HG02571 (cell line): ENCODE results near the gene AGRN.
"Not testable (repeated sequence)": the region's sequence is repeated elsewhere in the genome, so short reads cannot be mapped to it uniquely, and the experiment has no call there.

Source experiments
- ATAC-seq: cut with Tn5 transposase; IDR thresholded peaks from one replicate; pipeline ENCODE4 v1.9.1; 2021; ENCODE audit warnings: mild to moderate bottlenecking, moderate library complexity; ENCODE audit not compliant: unreplicated experiment

AGRN gene

DNA sequence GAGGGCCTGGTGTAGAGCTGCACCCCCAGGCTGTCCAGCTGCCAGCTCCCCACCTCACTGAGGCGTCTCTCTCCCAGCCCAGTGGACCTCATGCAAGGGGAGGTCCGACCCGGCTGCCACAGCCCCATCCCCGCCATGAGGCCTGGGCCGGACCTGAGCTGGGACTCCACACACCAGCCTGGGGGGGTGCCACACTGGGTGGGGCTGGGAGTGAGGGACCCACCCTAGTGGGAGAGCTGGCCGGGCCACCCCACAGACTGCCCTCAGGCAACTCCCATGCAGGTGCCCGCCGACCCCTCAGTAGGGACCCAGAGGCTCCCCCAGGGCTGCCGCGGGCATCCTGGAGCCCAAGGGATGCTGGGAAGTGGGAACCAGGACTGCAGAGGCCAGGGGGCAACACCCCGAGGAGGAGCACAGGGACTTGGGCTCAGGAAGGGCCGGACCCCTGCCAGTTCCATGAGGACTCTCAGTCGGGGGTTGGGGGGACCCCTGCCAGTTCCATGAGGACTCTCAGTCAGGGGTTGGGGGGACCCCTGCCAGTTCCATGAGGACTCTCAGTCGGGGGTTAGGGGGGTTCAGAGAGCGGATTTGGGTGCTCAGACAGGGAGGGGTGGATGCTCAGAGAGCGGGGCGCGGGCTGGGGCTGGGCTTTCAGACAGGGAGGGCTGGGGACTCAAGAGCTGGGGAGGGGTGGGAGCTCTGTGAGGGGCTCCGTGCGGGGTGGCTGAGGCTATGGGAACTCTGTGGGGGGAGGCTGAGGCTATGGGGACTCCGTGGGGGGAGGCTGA lies 55.4 kb downstream of the AGRN start:
- no peak for ATAC-seq

DNA sequence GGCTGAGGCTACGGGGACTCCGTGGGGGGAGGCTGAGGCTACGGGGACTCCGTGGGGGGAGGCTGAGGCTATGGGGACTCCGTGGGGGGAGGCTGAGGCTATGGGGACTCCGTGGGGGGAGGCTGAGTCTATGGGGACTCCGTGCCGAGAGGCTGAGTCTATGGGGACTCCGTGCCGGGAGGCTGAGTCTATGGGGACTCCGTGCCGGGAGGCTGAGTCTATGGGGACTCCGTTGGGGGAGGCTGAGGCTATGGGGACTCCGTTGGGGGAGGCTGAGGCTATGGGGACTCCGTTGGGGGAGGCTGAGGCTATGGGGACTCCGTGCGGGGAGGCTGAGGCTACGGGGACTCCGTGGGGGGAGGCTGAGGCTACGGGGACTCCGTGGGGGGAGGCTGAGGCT lies 57.5 kb downstream of the AGRN start:
- ATAC-seq, result not testable (repeated sequence)

DNA sequence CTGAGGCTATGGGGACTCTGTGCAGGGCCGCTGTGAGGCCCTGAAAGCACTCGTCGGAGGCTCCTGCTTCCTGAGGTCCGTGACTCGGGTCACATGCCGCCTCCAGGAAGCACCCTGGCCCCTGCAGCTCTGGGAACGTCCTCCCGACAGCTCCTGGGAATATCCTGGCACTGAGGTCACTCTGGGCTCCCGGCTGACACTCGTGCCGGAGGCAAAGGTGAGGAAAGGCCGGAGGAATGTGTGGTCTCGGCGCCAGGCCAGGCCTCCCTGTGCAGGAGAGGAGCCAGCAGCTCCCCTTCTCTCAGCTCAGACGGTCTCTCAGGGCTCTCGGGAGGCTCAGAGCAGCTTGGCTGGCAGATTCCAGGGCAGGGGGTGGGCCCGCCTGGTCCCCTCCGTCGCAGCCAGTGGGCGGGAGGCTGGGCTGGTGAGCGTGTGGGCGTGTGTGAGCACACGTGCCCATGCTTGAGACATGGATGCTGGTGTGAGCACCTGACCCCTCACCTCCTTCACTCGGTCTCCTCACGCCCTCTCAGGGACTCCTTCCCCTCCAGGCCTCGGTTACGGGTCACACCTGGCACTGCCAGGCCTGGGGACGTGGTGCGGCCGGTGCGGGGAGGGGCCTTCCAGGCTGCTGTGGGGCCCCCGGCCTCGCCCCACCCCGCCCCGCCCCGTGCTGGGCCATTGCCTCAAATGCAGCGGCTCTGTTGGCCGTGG lies 59.6 kb downstream of the AGRN start:
- ATAC-seq, result no peak

DNA sequence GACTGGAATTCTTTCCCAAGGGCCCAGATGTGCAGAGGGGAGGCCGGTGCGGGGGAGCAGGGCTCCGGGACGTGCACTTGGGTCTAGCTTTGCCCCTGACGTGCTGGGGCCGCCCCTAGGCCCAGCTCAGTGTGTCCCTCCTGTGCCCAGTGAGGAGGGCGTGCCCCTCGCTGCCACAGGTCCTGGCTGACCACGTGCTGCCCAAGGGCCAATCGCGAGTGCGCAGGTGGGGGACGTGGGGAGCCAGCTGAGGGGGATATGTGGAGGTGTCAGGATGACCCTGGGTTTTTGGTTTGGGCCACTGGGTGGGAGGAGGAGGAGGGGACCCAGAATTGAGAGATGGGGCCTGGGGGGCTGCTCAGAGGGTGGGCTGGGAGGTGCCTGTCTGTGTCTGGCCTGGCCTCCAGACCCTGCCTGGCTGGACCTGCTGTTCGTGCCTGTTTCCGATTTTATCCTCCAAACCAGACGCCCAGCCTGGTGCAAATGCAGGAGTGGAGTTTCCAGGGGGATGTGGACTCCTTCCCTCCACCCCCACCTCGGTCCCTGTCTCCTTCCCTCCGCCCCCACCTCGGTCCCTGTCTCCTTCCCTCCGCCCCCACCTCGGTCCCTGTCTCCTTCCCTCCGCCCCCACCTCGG lies 60.3 kb downstream of the AGRN start:
- no peak for ATAC-seq

DNA sequence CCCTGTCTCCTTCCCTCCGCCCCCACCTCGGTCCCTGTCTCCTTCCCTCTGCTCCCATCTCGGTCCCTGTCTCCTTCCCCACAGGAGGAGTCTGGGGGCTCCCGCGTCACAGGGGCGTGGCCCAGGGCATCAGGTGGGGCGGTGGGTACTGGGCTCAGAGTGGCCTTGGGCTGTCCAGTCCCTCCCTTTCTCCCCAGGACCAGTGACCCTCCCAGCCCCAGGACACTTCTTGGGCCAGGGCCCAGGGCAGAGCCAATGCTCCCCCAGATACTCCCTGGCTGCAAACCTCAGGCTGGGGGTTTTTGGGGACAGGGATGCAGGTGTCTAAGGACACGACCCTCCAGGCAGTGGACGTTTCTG lies 61.0 kb downstream of the AGRN start:
- no peak for ATAC-seq

DNA sequence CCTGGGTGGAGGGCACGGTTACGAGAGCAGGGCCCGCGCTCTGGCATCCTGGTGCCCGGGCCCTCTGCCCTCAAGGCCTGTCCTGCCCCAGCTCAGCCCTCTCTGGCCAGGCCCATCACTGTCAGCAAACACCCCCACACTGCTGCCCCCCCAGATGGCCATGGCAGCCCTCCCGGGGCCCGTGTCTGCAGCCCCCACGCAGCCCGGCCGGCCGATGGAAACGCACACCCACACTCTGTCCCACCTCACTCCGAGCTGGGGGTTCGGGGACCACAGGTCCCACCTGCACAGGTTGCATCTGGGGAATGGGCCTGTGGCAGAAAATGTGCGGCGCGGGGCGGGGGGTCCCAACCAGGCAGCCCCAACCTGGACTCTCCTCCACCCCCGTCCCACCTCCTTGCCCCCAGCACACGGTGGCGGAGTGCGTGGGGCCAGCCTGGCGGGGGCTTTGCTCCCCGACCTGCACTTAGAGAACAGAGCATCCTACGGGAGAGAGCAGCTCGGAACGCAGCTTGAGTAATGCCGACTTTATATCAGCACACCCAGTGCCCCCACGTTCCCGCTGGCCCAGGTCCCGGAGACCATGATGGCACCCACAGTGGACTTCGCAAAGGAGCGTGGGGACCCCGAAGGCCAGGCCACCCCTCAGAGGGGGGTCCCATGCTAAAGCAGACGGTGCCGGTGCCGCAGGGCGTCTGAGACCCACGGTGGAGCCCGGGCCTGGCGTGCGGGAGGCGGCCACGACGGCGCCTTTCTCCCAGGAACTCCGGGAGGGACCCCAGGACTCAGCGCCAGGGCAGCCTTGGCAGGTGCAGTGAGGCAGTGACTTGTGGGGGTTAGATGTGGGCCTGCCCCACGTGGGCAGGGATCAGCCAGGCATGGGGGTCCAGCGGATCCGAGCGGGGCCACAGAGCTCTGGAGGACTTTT lies 61.7 kb downstream of the AGRN start:
- no peak for ATAC-seq

DNA sequence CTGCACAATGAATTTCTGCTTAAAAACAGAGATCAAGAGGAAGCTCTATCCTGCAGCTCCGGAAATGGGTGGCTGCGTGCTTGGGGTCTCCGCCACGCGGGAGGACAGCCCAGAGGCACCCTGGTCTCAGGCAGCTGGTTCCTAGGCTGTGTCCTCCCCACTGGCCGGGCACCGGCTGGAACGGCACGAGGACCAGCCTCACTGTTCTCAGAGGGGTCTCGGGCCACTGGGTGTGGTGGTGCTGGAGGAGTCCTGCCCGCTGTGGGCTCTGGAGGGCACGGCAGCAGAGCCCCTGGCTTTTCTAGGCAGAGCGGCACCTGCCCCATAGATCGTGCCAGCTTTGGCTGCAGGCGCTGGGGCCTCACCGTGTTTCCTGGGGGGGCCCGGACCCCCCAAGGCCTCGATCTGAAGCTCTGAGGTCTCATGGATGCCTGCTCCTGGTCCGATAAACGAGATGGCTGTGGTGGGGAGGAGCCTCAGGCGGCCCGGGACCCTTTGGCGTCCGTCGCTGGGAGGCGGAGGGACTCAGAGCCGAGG lies 62.4 kb downstream of the AGRN start:
- no peak for ATAC-seq

DNA sequence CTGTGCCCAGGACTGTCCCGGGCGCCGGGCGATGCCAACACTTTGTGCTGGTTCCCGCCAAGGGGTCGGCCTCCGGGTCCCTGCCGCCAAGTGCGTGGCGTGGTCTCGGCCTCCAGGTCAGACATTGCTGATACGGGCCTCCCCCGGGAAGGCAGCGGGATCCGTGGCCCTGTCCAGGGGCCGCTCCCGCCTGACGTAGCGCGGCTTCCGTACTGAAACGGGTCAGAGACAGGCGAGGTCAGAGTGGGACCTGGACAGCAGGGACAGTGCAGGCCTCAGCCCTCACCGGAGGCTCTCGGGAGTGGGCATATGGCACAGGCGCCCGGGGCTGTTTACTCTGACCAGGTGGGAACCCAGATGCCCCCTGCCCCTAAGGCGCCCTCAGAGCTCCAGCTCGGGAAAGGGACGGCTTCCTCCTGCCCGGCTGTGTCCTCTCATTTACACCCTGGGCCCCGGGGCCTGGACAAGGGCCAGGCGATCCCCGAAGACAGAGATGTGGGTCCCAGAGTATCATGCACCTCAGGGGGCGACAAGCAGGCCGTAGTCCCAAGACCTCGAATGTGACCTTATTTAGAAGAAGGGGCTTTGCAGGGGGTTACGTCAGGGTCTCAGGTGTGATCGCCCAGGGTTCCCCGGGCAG lies 63.0 kb downstream of the AGRN start:
- no peak for ATAC-seq

DNA sequence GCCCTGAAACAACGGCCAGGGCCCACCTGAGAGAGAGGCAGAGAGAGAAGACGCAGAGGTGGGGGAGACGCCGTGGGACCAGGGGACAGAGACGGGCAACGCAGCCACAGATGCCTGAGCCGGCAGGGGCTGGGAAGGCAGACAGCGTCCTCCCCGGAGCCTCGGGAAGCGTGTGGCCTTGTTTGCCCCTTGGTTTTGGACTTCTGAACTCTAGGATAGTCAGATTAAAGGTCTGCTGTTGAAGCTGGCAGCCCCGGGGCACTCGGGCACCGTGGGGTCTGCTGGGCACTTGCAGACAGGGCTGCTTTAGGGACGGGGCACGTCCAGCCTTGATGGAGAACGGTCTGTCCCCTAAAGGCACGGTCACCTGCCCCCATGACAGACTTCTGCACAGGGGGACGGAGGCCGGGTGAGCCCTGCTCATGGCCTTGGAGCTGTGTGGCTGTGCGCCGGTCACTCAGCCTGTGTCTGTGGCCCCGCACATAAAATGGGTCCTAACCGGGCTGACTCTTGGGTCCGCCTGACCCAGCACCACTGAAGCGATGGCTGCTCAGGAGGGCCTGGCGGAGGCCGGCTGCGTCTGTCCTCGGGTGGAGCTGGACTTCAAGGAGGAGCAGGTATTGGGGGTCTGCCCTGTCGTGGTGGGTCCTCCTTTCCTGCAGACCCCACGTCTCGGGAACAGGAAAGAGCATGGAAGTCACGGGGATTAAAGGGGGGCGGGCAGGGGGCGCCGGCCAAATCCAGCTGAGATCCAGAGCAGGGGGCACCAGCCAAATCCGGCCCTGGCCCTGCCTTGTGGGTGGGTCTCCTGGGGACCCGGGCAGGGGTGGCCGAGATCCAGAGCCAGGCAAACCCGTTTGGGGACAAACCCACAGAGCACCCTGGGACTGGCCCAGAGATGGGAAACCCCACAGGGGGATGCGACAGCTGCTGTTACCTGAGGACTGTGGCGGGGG lies 63.8 kb downstream of the AGRN start:
- no peak for ATAC-seq

DNA sequence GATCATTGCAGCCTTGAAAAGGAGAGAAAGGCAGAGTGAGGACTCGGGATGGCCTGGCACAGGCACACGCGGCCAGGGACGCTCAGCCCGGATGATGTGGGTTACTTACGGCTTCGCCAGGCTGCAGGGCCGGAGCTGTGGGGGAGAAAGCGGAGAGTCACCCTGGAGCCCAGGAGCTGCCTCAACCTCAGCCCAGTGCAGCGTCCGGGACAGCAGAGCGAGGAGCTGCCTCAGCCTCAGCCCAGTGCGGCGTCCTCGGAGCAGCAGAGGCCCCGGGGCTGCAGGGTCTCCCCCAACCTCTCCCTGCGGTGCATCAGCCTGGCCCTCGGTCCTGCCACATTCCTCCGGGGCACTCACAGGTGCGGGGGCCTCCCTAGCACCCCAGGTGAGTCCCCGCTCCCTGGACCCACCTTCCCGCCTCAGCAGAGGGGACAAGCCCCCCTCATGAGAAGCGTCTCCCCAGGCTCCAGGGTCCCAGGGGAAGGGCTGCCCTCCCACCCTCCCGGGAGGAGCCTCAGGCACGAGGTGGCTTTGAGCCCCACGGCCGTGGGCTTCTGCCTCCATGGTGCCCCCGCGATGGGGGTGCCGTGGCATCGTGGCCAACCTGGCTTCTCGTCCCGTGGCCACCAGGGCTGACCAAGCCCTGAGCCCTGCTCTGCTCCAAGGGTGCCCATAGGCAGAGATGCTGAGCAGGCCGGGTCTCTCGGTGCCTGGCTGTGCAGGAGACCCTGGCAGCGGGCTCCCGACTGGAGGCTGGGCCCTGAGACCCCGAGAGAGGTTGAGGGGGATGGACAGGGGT lies 64.7 kb downstream of the AGRN start:
- no peak for ATAC-seq

DNA sequence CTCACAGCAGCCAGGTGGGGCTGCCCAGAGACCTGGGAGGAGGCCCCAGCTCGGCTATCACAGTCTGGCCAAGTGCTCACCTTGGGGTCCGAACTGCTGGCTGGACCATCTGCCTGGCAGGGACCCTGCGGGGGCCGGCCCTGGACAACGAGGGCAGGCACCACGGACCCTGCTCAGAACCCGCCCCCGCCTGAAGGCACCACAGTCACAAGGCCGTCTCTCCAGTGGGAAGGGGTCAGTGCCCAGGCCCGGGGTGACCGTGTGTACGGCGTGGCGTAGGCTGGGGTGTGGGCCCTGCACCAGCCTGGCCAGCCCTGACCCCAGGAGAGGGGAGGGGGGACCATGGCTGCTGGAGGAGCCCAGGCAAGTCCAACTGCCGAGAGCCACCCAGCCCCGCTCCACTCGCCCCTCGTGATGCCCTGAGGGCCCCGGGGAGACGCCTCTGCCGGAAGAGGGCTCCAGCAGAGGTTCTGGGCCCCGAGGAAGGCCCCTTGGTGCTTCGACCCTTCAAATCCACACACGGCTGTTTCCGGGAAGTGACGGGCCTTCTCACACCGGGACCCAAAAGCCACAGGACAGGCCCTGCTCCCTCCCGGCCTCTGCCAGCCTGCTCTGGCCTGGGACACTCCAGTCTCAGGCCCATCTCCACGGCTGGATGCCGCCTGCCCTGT lies 65.4 kb downstream of the AGRN start:
- ATAC-seq, result no peak

DNA sequence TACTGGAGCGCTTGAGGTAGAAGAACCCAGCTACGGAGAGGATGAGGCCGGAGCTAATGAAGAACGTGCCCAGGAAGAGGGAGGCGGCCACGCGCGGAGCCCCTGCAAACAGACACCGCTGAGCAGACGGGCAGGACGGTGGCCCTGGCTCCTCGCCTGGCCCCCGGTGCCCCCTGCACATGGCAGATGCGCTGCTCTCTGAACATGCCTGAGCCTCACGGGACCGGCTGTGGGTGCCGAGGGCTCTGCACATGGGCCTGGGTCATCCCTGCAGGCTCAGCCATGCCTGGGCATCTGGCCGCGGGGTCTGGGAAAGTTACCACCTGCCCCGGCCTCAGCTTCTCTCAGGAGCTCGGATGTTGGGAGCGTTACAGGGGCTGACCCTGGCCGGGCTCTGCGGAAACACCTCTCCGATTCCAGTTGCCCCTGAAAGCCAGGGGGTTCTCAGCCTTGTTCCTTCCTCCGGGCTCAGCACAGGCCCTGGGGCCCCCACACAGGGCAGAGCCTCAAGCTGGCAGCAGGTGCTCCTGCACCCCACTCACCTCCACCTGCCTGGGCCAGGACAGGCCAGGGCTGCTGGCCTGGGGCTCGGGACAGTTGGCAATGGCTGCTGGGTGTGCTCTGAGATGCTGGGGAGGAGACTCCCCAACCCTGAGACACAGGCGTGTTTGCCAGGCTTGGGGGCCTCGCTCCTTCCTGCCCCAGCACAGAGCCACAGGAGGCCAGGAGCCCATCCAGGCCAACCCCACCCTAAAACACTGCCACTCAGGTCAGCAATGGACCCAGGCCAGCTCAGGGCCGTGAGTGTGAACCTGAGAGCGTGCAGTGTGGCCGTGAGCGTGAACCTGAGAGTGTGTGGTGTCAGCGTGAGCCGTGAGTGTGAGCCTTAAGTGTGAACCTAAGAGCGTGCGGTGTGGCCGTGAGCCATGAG lies 66.3 kb downstream of the AGRN start:
- no peak for ATAC-seq

DNA sequence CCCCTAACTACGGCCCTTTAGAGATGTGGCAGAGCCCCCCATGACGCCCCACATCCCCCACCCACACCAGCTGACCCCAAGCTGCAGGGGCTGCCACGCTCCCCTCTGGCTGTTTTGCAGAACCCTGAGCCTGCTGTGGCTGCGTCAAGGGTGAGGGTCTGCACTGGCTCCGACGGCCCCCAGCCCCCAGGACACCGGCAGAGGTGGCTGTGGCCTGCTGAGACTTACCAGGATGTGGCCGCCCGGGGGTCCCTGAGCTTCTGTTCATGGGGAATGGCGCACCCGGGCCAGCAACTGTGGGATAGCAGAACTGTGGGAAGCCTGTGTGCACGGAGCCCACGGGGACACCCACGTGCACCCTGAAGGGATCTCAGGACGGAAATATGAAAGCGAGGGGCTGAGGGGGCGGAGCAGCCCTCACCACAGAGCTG lies 67.0 kb downstream of the AGRN start:
- ATAC-seq, result no peak

DNA sequence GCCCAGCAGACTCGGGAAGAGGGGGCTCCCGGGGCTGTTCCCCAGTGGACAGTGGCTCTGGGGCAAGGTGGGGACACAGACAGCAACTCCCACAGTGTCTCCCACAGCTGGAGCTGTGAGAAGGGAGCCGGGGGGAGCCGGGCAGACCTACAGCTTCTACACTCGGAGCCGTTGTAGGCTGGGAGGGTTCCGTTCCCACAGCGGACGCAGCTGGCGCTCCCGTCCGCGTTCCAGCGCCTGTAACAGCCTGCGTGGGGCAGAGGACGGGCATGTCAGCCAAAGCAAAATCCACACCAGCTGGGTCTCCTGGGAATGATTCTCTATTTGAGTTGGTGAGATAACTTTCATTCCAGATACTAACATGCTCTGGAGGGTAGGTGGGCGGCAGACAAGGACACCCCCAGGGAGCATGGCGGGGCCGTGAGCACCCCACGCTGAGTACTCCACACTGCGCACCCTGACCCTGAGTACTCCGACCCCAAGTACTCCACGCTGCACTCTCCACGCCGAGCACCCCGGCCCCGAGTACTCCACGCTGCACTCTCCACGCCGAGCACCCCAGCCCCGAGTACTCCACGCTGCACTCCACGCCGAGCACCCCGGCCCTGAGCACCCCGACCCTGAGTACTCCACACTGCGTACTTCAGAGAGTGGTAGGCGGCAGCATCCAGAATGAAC lies 67.6 kb downstream of the AGRN start:
- no peak for ATAC-seq

DNA sequence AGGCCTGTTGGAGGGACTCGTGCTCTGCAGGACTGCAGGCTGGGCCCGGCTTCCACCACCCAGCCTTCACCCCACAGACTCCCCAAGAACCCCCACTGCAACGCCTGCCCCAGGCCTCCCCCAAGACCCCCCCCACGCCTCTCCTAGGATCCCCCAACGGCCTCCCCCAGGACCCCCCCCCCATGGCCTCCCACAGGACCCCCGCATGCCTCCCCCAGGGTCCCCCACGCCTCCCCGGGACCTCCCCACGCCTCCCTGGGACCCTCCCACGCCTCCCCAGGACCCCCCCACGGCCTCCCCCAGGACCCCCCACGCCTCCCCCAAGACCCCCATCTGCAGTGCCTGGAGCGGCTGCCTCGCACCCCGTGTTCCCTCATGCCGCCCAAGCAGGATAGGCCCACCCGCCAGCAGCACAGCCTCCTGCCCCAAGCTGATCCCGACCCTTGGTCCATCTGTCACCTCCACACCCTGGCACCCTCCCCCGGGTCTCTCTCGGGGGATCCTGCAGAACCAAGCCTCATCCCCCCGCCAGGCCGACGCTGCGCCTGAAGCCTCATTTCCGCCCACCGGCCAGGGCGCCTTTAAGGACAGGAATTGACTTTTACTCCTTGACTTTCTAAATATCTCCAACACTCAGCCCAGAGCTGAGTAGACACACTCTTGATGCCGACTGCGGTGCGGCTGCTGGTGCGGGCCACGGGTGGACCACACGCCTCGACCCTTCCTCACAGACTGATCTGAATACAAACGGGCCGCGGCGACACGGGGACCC lies 68.3 kb downstream of the AGRN start:
- ATAC-seq, result no peak
